ENCODE data around the gene UBE4B. TPM values are rescaled to one million over a fixed set of nuclear protein-coding genes. Genes with fewer than 3 reads are reported as not detected.
A peak's percentile ranks its signal among the peaks of the same experiment; 100 is the strongest.

The UBE4B gene
- total RNA-seq, 1 experiment from 2014 or later, result 54.7 TPM

DNA sequence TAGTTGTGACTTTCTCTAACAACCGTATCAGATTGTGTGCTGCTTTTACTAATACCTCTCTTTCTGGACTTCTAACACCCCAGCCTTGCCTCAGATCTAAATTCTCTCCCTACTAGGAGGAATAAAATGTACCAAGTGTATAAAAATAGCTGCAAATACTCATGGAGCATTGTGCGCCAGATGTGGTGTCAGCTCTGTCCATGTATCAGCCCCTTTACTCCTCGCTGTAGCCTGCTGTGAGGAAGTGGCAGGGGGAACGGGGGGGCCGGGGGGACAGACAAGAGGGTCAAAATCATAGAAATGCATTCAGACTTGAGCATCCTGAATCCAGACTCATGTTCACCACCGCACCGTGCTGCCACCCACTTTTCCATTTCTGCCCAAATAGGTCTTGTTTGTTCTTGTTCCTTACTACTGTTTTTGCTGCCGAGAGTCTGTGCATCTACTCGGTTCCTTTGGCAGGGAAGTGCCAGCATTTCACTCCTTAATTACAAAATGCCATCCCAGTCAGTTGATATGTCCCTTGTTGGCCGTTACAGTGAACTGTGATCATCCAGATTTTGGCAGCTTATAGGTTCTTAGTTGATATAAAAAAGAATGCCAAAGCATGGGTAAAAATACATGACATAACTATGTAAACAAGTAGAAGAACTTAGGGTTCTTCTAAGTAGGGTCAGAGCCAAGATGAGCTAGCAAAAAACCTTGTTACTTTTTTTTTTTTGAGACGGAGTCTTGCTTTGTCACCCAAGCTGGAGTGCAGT is 76.4 kb downstream of the UBE4B start:
- POLR2A ChIA-PET, result interaction anchor here (0.6 kb wide), 1 partner anchor 193 kb away, joined by 22 read pairs; no protein-coding TSS in a partner anchor
- Histone ChIP-seq H3K36me3 (ENCODE audit: control insufficient read depth, insufficient read depth, low read length) (peaks cover 14% of the 10 kb centered on the region), H3K9me3 (ENCODE audit: control insufficient read depth, insufficient read depth, low read depth, low read length) (no peaks in the 10 kb centered on the region), H3K27ac (ENCODE audit: low read length) (peak overlapping the region; percentile 39; the same call in 1 of the 2 replicates), H3K4me1 (ENCODE audit: control insufficient read depth, insufficient read depth, low read length) (peaks cover 7% of the 10 kb centered on the region; the same call in 1 of the 2 replicates), H3K27me3 (ENCODE audit: control insufficient read depth, insufficient read depth, low read length) (no peaks in the 10 kb centered on the region), H3K4me3 (ENCODE audit: low read depth in 2 of 2, low read length in 2 of 2) (no peak overlapping the region)
- ATAC-seq (no peak), DNase-seq (ENCODE audit: low read depth, low spot score) (no peak)
- BruUV-seq (replicated peaks), result no TSS peak
- in situ Hi-C loops (cut with HindIII; ENCODE audit: low pct_unique_long_range_greater_than_20kb, low sequenced_read_pairs), result no loop called here
- CTCF ChIA-PET, result no interaction called here
- TF ChIP-seq POLR2AphosphoS5 (IDR thresholded peaks at IDR 0.05; ENCODE audit: low read depth, low read length), result no peak
- no peak for TF ChIP-seq TCF7L2 (IDR thresholded peaks at IDR 0.05; ENCODE audit: low read depth, low read length)
- no peak for TF ChIP-seq SIN3A (IDR thresholded peaks at IDR 0.05; ENCODE audit: borderline replicate concordance, insufficient read depth, low read depth, low read length)
- TF ChIP-seq, protein P1, sequence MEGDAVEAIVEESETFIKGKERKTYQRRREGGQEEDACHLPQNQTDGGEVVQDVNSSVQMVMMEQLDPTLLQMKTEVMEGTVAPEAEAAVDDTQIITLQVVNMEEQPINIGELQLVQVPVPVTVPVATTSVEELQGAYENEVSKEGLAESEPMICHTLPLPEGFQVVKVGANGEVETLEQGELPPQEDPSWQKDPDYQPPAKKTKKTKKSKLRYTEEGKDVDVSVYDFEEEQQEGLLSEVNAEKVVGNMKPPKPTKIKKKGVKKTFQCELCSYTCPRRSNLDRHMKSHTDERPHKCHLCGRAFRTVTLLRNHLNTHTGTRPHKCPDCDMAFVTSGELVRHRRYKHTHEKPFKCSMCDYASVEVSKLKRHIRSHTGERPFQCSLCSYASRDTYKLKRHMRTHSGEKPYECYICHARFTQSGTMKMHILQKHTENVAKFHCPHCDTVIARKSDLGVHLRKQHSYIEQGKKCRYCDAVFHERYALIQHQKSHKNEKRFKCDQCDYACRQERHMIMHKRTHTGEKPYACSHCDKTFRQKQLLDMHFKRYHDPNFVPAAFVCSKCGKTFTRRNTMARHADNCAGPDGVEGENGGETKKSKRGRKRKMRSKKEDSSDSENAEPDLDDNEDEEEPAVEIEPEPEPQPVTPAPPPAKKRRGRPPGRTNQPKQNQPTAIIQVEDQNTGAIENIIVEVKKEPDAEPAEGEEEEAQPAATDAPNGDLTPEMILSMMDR (IDR thresholded peaks at IDR 0.05), result no peak
- TF ChIP-seq, protein P2, sequence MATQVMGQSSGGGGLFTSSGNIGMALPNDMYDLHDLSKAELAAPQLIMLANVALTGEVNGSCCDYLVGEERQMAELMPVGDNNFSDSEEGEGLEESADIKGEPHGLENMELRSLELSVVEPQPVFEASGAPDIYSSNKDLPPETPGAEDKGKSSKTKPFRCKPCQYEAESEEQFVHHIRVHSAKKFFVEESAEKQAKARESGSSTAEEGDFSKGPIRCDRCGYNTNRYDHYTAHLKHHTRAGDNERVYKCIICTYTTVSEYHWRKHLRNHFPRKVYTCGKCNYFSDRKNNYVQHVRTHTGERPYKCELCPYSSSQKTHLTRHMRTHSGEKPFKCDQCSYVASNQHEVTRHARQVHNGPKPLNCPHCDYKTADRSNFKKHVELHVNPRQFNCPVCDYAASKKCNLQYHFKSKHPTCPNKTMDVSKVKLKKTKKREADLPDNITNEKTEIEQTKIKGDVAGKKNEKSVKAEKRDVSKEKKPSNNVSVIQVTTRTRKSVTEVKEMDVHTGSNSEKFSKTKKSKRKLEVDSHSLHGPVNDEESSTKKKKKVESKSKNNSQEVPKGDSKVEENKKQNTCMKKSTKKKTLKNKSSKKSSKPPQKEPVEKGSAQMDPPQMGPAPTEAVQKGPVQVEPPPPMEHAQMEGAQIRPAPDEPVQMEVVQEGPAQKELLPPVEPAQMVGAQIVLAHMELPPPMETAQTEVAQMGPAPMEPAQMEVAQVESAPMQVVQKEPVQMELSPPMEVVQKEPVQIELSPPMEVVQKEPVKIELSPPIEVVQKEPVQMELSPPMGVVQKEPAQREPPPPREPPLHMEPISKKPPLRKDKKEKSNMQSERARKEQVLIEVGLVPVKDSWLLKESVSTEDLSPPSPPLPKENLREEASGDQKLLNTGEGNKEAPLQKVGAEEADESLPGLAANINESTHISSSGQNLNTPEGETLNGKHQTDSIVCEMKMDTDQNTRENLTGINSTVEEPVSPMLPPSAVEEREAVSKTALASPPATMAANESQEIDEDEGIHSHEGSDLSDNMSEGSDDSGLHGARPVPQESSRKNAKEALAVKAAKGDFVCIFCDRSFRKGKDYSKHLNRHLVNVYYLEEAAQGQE (IDR thresholded peaks at IDR 0.05; ENCODE audit: insufficient read depth in 1 of 2, low read depth in 2 of 2, low read length in 1 of 2), result no peak
- intact Hi-C loops (cut with micrococcal nuclease; ENCODE audit: unreplicated experiment), result no loop called here

DNA sequence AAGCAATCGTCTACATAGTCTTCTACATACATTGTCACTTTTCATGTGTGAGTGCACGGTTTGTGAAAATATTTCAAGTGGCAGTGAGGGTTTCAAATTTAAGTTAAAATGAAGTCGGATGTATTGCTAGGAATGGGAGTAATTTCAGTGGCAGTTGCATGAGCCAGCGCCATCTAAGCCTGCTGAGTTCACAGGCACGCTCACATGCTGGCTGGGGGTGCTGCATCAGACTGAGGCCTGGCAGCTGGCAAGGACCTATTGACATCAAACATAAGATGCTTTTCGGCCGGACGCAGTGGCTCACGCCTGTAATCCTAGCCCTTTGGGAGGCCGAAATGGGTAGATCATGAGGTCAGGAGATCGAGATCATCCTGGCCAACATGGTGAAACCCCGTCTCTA is 80.7 kb downstream of the UBE4B start:
- ATAC-seq (no peak), DNase-seq (ENCODE audit: low read depth, low spot score) (no peak)
- peaks cover 2% of the 10 kb centered on the region; the same call in 1 of the 2 replicates for H3K4me1 ChIP-seq (ENCODE audit: control insufficient read depth, insufficient read depth, low read length)
- no TSS peak for BruUV-seq (replicated peaks)
- H3K9me3 ChIP-seq (ENCODE audit: control insufficient read depth, insufficient read depth, low read depth, low read length), result no peaks in the 10 kb centered on the region
- intact Hi-C loops (cut with micrococcal nuclease; ENCODE audit: unreplicated experiment) (no loop called here), in situ Hi-C loops (cut with HindIII; ENCODE audit: low pct_unique_long_range_greater_than_20kb, low sequenced_read_pairs) (no loop called here)
- no peak for TF ChIP-seq POLR2AphosphoS5 (IDR thresholded peaks at IDR 0.05; ENCODE audit: low read depth, low read length)
- TF ChIP-seq, protein P2 (IDR thresholded peaks at IDR 0.05; ENCODE audit: insufficient read depth in 1 of 2, low read depth in 2 of 2, low read length in 1 of 2), result no peak
- TF ChIP-seq, protein P1 (IDR thresholded peaks at IDR 0.05), result no peak
- TF ChIP-seq TCF7L2 (IDR thresholded peaks at IDR 0.05; ENCODE audit: low read depth, low read length), result no peak
- TF ChIP-seq SIN3A (IDR thresholded peaks at IDR 0.05; ENCODE audit: borderline replicate concordance, insufficient read depth, low read depth, low read length), result no peak
- H3K27me3 ChIP-seq (ENCODE audit: control insufficient read depth, insufficient read depth, low read length), result no peaks in the 10 kb centered on the region
- CTCF ChIA-PET, result no interaction called here
- H3K36me3 ChIP-seq (ENCODE audit: control insufficient read depth, insufficient read depth, low read length), result peaks cover 2% of the 10 kb centered on the region; the same call in 1 of the 2 replicates
- POLR2A ChIA-PET, result interaction anchor here (0.5 kb wide), 1 partner anchor 105 kb away, joined by 3 read pairs; no protein-coding TSS in a partner anchor
- H3K27ac ChIP-seq (ENCODE audit: low read length), result no peak overlapping the region
- no peak overlapping the region for H3K4me3 ChIP-seq (ENCODE audit: low read depth in 2 of 2, low read length in 2 of 2)
